Measurements from ENCODE around the gene AMHR2.

AMHR2 gene

GRCh38 chr12:53480491-53481442 lies 57.1 kb downstream of the AMHR2 start:
- no peak for DNase-seq (ENCODE audit: low spot score)
